ENCODE measurements around the gene NUP88.

NUP88 gene

GRCh38 chr17:5355421-5356129, 63.9 kb downstream of the NUP88 start:
- DNase-seq (ENCODE audit: low read depth), result no peak

DNA sequence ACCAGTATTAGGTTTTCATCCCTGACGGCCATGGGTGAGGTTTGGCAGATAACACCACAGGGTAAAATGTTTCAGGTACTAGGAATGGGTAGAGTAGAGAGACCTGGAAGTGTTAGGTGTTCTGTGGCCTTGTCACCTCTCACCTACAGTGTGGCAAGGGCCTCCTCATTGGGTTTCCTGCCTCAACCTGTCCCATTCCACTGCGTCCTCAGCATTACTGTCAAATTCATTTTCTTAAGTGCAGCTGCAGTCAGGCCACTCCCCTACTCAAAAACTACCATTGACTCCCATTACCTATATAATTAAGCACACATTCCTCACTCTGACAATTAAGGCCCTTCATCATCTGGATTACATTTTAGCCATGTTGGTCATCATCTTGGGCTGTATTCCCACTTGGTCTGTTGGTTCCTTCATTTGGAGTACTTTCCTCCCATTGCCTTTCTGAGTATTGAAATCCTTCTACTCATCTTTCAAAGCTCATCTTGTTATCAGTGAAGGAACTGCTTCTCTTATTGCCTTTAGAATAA, 64.5 kb downstream of the NUP88 start:
- DNase-seq (ENCODE audit: low read depth), result no peak

DNA sequence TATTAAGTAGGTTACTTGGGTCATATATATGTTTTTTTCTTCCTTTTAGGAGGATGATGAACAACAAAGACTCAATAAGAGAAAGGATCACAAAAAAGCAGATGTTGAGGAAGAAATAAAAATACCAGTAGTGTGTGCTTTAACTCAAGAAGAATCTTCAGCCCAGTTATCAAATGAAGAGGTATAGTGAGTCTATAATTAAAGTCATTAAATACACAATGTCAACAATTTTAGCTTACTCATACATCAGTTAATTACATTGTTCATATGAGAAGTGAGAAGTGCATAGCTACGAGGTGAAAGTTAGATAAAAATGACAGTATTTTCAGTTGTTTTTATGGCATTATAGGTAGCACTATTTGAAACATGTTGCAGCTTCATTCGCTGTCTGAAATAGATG, 65.2 kb downstream of the NUP88 start:
- DNase-seq (ENCODE audit: low read depth), result no peak

GRCh38 chr17:5352681-5353289, 66.7 kb downstream of the NUP88 start:
- no peak for DNase-seq (ENCODE audit: low read depth)

DNA sequence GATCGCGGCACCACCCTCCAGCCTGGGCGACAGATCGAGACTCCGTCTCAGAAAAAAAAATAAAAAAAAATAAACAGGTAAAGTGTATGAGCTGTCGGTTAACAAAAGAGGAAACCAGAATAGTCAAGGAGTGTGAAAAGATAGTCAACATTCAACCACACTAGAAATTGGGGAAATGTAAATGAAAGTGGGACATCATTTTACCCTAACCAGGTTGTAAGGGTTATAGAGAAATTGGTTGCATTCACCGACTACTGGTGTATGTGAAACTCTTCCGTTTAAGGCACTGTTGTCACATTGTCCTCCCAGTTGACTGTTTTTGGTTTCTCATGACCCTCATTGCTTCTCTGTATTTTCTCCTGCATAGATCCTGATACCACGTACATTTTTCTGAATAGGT, 74.5 kb downstream of the NUP88 start:
- DNase-seq (ENCODE audit: low read depth), result no peak

All from activated T-cell treated with anti-CD3 and anti-CD28 coated beads for 48 hours (primary cell).